C4-2B (cell line): ENCODE measurements around the gene ADGRA3.

Source experiments
- CTCF ChIP-seq: fragments of 450-650 bp; conservative IDR thresholded peaks from 2 replicates; pipeline ENCODE4 v1.5.1; 2017; ENCODE audit warnings: mild to moderate bottlenecking
- ZFX ChIP-seq: fragments of 450-650 bp; IDR thresholded peaks from 2 replicates; pipeline ENCODE4 v1.6.1; 2017

- no peak for TF ChIP-seq CTCF
- no peak for TF ChIP-seq ZFX
Observed at GRCh38 chr4:22554670-22555069, 38.8 kb upstream of the ADGRA3 start.
